Endothelial cell of umbilical vein (primary cell): ENCODE data around the gene AP2B1.

Source experiments
- EZH2 ChIP-seq: IDR thresholded peaks from 2 replicates; pipeline ENCODE4 v1.6.1; 2012; ENCODE audit warnings: borderline replicate concordance, low read depth, mild to moderate bottlenecking, moderate library complexity, low read length, inconsistent platforms; ENCODE audit not compliant: severe bottlenecking
- MYC ChIP-seq: IDR thresholded peaks from one replicate; pipeline ENCODE4 v1.6.1; 2011; ENCODE audit warnings: mild to moderate bottlenecking, low read depth, low read length
- POLR2A ChIP-seq: IDR thresholded peaks from 2 replicates; pipeline ENCODE4 v1.6.1; 2012; ENCODE audit warnings: low read depth, mild to moderate bottlenecking, control low read depth, low read length
- POLR2AphosphoS5 ChIP-seq: IDR thresholded peaks from 2 replicates; pipeline ENCODE4 v1.6.1; 2012; ENCODE audit warnings: low read depth, mild to moderate bottlenecking, control low read depth, low read length, moderate library complexity; ENCODE audit not compliant: insufficient read depth
- TF ChIP-seq, protein P1 (sequence below), 2 donors: IDR thresholded peaks; 1 replicate in 1 of 2; 2 replicates in 1 of 2; pipeline ENCODE4 v1.5.1; 2011; ENCODE audit warnings: low read length in 2 of 2, mild to moderate bottlenecking in 2 of 2, moderate library complexity in 2 of 2, control low read depth in 1 of 2, inconsistent platforms in 1 of 2, low read depth in 1 of 2; ENCODE audit not compliant: insufficient read depth in 1 of 2; ENCODE audit errors: extremely low read depth in 1 of 2
- TF ChIP-seq, protein P2 (sequence below): IDR thresholded peaks from 2 replicates; pipeline ENCODE4 v1.6.1; 2011; ENCODE audit not compliant: insufficient read depth, insufficient read length

DNA sequence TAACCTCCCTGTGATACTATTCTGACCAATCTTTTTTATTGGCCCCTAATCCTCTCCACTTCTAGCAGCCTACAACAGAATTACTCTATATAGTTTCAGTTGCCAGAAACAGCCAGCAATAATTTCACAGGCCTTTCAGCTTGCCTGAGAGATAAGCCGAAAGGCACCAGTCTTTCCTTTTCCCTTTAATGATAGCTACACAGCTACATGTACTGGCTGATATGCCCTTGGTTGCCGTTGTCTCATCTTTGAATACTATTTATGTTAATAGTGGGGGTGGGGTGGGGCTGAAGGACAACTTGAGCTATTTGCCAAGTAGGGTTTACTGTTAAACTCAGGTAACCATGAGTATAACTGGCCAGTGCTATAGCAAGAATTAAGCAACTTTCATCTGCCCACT is 108.5 kb downstream of the AP2B1 start:
- TF ChIP-seq, protein P1, sequence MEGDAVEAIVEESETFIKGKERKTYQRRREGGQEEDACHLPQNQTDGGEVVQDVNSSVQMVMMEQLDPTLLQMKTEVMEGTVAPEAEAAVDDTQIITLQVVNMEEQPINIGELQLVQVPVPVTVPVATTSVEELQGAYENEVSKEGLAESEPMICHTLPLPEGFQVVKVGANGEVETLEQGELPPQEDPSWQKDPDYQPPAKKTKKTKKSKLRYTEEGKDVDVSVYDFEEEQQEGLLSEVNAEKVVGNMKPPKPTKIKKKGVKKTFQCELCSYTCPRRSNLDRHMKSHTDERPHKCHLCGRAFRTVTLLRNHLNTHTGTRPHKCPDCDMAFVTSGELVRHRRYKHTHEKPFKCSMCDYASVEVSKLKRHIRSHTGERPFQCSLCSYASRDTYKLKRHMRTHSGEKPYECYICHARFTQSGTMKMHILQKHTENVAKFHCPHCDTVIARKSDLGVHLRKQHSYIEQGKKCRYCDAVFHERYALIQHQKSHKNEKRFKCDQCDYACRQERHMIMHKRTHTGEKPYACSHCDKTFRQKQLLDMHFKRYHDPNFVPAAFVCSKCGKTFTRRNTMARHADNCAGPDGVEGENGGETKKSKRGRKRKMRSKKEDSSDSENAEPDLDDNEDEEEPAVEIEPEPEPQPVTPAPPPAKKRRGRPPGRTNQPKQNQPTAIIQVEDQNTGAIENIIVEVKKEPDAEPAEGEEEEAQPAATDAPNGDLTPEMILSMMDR (IDR thresholded peaks at IDR 0.05; ENCODE audit: extremely low read depth in 1 of 2, insufficient read depth in 1 of 2, low read depth in 1 of 2, low read length in 2 of 2): no peak
- TF ChIP-seq POLR2A: no peak
- TF ChIP-seq POLR2AphosphoS5: no peak
- no peak for TF ChIP-seq MYC
- TF ChIP-seq EZH2: no peak
- TF ChIP-seq, protein P2, sequence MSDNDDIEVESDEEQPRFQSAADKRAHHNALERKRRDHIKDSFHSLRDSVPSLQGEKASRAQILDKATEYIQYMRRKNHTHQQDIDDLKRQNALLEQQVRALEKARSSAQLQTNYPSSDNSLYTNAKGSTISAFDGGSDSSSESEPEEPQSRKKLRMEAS: no peak
